HepG2 (cell line): ENCODE results near the gene SOAT1. TPM values are rescaled to one million over a fixed set of nuclear protein-coding genes. Genes with fewer than 3 reads are reported as not detected.

ENCODE experiments used
- ATRX ChIP-seq: sonication (generic); formaldehyde crosslinking; IDR thresholded peaks from 2 replicates; pipeline ENCODE4 v1.4.0; 2020; ENCODE audit warnings: missing genetic modification reagents, borderline replicate concordance
- FOXA1 ChIP-seq, 2 experiments: fragments of 450-650 bp in 1 of 2; sonication (generic) in 1 of 2; formaldehyde crosslinking in 1 of 2; IDR thresholded peaks; 2 replicates each; pipeline versions ENCODE4 v1.4.0 to v1.6.1; 2016 to 2020; ENCODE audit warnings: missing genetic modification reagents in 1 of 2
- FOXA3 ChIP-seq: IDR thresholded peaks from 2 replicates; pipeline ENCODE4 v1.6.1; 2016; ENCODE audit warnings: missing genetic modification reagents, missing compliant biosample characterization
- FOXO1 ChIP-seq: sonication (generic); formaldehyde crosslinking; IDR thresholded peaks from 2 replicates; pipeline ENCODE4 v1.4.0; 2020; ENCODE audit warnings: missing genetic modification reagents
- GATAD2A ChIP-seq: IDR thresholded peaks from 2 replicates; pipeline ENCODE4 v1.6.1; 2016
- KAT8 ChIP-seq: IDR thresholded peaks from 2 replicates; pipeline ENCODE4 v1.6.1; 2016; ENCODE audit warnings: missing genetic modification reagents, missing compliant biosample characterization
- MED1 ChIP-seq: sonication (generic); formaldehyde crosslinking; IDR thresholded peaks from 2 replicates; pipeline ENCODE4 v1.4.0; 2020; ENCODE audit warnings: missing genetic modification reagents
- MXI1 ChIP-seq: IDR thresholded peaks from 3 replicates; pipeline ENCODE4 v1.6.1; 2012; ENCODE audit warnings: low read depth, low read length, inconsistent platforms, borderline replicate concordance
- PHF21A ChIP-seq: sonication (generic); formaldehyde crosslinking; IDR thresholded peaks from 2 replicates; pipeline ENCODE4 v1.5.0; 2020; ENCODE audit warnings: mild to moderate bottlenecking, missing genetic modification reagents
- SALL1 ChIP-seq: sonication (generic); formaldehyde crosslinking; IDR thresholded peaks from 2 replicates; pipeline ENCODE4 v1.8.0; 2022; ENCODE audit warnings: mild to moderate bottlenecking, missing genetic modification reagents
- SOX5 ChIP-seq: IDR thresholded peaks from 2 replicates; pipeline ENCODE4 v1.6.1; 2016; ENCODE audit warnings: borderline replicate concordance
- TCF12 ChIP-seq, 2 experiments: fragments of 450-650 bp in 1 of 2; sonication (generic) in 1 of 2; formaldehyde crosslinking in 1 of 2; IDR thresholded peaks; 2 replicates each; pipeline versions ENCODE4 v1.6.1 to v1.8.0; 2017 to 2022; ENCODE audit warnings: antibody characterized with exemption in 1 of 2, mild to moderate bottlenecking in 1 of 2, missing genetic modification reagents in 1 of 2, moderate library complexity in 1 of 2
- ZEB1 ChIP-seq: IDR thresholded peaks from 2 replicates; pipeline ENCODE4 v1.6.1; 2012; ENCODE audit warnings: mild to moderate bottlenecking, low read depth, inconsistent platforms; ENCODE audit not compliant: insufficient replicate concordance
- polyA plus RNA-seq, 8 experiments: library from polyadenylated mRNA; depleted of rRNA in 3 of 8; stranded (reverse) in 7 of 8; unstranded in 1 of 8; fragments of >200 nt; fragmentation: Illumina TruSeq in 4 of 8; extraction: Trizol in 4 of 8; gene quantifications; 2 replicates each; pipeline versions ENCODE4 v1.2.1 to v1.2.3, GENCODE V29; 2011 to 2016; ENCODE audit warnings: low read depth in 4 of 8, missing spikeins in 1 of 8, mixed read lengths in 1 of 8; ENCODE audit not compliant: insufficient read depth in 1 of 8
- total RNA-seq, 5 experiments: library from RNA; depleted of rRNA; stranded (reverse); fragments of >200 nt; fragmentation: Illumina TruSeq; extraction: Trizol; gene quantifications; 2 replicates each; pipeline ENCODE4 v1.2.3, GENCODE V29; 2016; ENCODE audit warnings: low read depth in 1 of 5
- TF ChIP-seq, protein P1 (sequence below): sonication (generic); formaldehyde crosslinking; IDR thresholded peaks from 2 replicates; pipeline ENCODE4 v1.4.0; 2020; ENCODE audit warnings: mild to moderate bottlenecking, missing genetic modification reagents, borderline replicate concordance
- TF ChIP-seq, protein P2 (sequence below): sonication (generic); formaldehyde crosslinking; IDR thresholded peaks from 2 replicates; pipeline ENCODE4 v1.8.0; 2022; ENCODE audit warnings: mild to moderate bottlenecking, missing genetic modification reagents
- TF ChIP-seq, protein P3 (sequence below): fragments of 450-650 bp; IDR thresholded peaks from 2 replicates; pipeline ENCODE4 v1.6.1; 2016
- TF ChIP-seq, protein P4 (sequence below): sonication (generic); formaldehyde crosslinking; IDR thresholded peaks from 2 replicates; pipeline ENCODE4 v1.4.0; 2020; ENCODE audit warnings: missing genetic modification reagents, borderline replicate concordance
- TF ChIP-seq, protein P5 (sequence below): sonication (generic); formaldehyde crosslinking; IDR thresholded peaks from 2 replicates; pipeline ENCODE4 v1.4.0; 2020; ENCODE audit warnings: mild to moderate bottlenecking, missing genetic modification reagents

SOAT1 gene
- total and polyA plus RNA-seq, 2 of the 13 experiments (the other 11 are each of a cell fraction or from before 2014, with no cell fraction given), result 22.3 to 52.0 TPM

DNA sequence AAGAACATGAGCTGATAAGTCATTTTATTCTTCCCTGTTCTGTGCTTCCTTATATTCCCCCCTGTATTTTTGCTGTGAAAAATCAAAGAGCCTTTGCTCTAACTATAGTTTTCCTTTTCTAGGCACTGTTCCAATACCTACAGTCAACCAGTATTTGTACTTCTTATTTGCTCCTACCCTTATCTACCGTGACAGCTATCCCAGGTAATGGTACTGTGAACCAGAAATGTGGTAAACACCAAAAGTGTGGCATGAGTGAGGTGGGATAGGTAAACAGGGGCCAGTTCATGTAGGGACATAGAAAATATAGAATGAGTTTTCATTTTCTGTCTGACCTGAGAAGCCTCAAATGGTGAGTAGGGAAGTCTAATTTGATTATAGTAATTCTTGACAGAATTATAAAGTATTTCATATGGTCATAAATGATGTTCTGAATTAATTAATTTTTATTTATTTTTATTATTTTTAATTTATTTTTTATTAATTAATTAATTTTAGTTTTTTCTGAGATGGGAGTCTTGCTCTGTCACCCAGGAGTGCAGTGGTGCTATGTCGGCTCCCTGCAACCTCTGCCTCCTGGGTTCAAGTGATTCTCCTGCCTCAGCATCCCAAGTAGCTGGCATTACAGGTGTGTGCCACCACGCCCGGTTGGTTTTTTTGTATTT, 49.3 kb downstream of the SOAT1 start (continued):
- TF ChIP-seq MXI1 (peak; percentile 24; the same call in 1 of the 3 replicates), FOXA3 (CRISPR knock-in tag) (peak; percentile 29; the same call in 1 of the 2 replicates), TCF12 (IDR thresholded peaks at IDR 0.05) (no peak), TCF12 (CRISPR knock-in tag; IDR thresholded peaks at IDR 0.05) (no peak), KAT8 (CRISPR knock-in tag) (no peak), ZEB1 (peak; percentile 27), FOXA1 (IDR thresholded peaks at IDR 0.05) (no peak), FOXA1 (CRISPR knock-in tag; IDR thresholded peaks at IDR 0.05) (peak; percentile 36; the same call in 1 of the 2 replicates), ATRX (no peak), SALL1 (CRISPR knock-in tag) (peak; percentile 29; the same call in 1 of the 2 replicates), PHF21A (CRISPR knock-in tag) (peak; percentile 45; the same call in 1 of the 2 replicates), SOX5 (CRISPR knock-in tag) (0 out of 2 replicates have a peak, but pooled peaks have one; percentile 17), MED1 (CRISPR knock-in tag) (0 out of 2 replicates have a peak, but pooled peaks have one; percentile 22), GATAD2A (0 out of 2 replicates have a peak, but pooled peaks have one; percentile 16), FOXO1 (peak; percentile 80; the same call in 1 of the 2 replicates)
- TF ChIP-seq, protein P1, sequence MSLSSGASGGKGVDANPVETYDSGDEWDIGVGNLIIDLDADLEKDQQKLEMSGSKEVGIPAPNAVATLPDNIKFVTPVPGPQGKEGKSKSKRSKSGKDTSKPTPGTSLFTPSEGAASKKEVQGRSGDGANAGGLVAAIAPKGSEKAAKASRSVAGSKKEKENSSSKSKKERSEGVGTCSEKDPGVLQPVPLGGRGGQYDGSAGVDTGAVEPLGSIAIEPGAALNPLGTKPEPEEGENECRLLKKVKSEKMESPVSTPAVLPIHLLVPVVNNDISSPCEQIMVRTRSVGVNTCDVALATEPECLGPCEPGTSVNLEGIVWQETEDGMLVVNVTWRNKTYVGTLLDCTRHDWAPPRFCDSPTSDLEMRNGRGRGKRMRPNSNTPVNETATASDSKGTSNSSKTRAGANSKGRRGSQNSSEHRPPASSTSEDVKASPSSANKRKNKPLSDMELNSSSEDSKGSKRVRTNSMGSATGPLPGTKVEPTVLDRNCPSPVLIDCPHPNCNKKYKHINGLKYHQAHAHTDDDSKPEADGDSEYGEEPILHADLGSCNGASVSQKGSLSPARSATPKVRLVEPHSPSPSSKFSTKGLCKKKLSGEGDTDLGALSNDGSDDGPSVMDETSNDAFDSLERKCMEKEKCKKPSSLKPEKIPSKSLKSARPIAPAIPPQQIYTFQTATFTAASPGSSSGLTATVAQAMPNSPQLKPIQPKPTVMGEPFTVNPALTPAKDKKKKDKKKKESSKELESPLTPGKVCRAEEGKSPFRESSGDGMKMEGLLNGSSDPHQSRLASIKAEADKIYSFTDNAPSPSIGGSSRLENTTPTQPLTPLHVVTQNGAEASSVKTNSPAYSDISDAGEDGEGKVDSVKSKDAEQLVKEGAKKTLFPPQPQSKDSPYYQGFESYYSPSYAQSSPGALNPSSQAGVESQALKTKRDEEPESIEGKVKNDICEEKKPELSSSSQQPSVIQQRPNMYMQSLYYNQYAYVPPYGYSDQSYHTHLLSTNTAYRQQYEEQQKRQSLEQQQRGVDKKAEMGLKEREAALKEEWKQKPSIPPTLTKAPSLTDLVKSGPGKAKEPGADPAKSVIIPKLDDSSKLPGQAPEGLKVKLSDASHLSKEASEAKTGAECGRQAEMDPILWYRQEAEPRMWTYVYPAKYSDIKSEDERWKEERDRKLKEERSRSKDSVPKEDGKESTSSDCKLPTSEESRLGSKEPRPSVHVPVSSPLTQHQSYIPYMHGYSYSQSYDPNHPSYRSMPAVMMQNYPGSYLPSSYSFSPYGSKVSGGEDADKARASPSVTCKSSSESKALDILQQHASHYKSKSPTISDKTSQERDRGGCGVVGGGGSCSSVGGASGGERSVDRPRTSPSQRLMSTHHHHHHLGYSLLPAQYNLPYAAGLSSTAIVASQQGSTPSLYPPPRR (CRISPR knock-in tag), result peak; percentile 35; the same call in 1 of the 2 replicates
- TF ChIP-seq, protein P2, sequence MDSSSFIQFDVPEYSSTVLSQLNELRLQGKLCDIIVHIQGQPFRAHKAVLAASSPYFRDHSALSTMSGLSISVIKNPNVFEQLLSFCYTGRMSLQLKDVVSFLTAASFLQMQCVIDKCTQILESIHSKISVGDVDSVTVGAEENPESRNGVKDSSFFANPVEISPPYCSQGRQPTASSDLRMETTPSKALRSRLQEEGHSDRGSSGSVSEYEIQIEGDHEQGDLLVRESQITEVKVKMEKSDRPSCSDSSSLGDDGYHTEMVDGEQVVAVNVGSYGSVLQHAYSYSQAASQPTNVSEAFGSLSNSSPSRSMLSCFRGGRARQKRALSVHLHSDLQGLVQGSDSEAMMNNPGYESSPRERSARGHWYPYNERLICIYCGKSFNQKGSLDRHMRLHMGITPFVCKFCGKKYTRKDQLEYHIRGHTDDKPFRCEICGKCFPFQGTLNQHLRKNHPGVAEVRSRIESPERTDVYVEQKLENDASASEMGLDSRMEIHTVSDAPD, result peak; percentile 95
- TF ChIP-seq, protein P3, sequence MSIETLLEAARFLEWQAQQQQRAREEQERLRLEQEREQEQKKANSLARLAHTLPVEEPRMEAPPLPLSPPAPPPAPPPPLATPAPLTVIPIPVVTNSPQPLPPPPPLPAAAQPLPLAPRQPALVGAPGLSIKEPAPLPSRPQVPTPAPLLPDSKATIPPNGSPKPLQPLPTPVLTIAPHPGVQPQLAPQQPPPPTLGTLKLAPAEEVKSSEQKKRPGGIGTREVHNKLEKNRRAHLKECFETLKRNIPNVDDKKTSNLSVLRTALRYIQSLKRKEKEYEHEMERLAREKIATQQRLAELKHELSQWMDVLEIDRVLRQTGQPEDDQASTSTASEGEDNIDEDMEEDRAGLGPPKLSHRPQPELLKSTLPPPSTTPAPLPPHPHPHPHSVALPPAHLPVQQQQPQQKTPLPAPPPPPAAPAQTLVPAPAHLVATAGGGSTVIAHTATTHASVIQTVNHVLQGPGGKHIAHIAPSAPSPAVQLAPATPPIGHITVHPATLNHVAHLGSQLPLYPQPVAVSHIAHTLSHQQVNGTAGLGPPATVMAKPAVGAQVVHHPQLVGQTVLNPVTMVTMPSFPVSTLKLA, result no peak
- TF ChIP-seq, protein P4, sequence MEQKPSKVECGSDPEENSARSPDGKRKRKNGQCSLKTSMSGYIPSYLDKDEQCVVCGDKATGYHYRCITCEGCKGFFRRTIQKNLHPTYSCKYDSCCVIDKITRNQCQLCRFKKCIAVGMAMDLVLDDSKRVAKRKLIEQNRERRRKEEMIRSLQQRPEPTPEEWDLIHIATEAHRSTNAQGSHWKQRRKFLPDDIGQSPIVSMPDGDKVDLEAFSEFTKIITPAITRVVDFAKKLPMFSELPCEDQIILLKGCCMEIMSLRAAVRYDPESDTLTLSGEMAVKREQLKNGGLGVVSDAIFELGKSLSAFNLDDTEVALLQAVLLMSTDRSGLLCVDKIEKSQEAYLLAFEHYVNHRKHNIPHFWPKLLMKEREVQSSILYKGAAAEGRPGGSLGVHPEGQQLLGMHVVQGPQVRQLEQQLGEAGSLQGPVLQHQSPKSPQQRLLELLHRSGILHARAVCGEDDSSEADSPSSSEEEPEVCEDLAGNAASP (CRISPR knock-in tag), result peak; percentile 92; the same call in 1 of the 2 replicates
- TF ChIP-seq, protein P5, sequence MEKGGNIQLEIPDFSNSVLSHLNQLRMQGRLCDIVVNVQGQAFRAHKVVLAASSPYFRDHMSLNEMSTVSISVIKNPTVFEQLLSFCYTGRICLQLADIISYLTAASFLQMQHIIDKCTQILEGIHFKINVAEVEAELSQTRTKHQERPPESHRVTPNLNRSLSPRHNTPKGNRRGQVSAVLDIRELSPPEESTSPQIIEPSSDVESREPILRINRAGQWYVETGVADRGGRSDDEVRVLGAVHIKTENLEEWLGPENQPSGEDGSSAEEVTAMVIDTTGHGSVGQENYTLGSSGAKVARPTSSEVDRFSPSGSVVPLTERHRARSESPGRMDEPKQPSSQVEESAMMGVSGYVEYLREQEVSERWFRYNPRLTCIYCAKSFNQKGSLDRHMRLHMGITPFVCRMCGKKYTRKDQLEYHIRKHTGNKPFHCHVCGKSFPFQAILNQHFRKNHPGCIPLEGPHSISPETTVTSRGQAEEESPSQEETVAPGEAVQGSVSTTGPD (CRISPR knock-in tag), result peak; percentile 86
